Sigmoid colon (tissue), 4 donors: ENCODE data around the gene RILP.

Source experiments
- CTCF ChIP-seq, 4 experiments: fragments of 450-650 bp in 3 of 4; fragments of 200-600 bp in 1 of 4; IDR thresholded peaks; one replicate each; pipeline ENCODE4 v1.5.1; 2016 to 2019; ENCODE audit warnings: antibody characterized with exemption in 4 of 4, mild to moderate bottlenecking in 3 of 4, moderate library complexity in 2 of 4
- EP300 ChIP-seq, 4 donors: sonication (generic); formaldehyde crosslinking; IDR thresholded peaks; one replicate each; pipeline ENCODE4 v1.6.1; 2017; ENCODE audit warnings: antibody characterized with exemption in 4 of 4
- POLR2A ChIP-seq, 2 donors: fragments of 450-650 bp; IDR thresholded peaks; one replicate each; pipeline ENCODE4 v1.6.1; 2016; ENCODE audit warnings: antibody characterized with exemption in 2 of 2, mild to moderate bottlenecking in 2 of 2, moderate library complexity in 2 of 2
- POLR2AphosphoS5 ChIP-seq, 4 donors: sonication (generic); formaldehyde crosslinking; IDR thresholded peaks; one replicate each; pipeline ENCODE4 v1.6.1; 2017; ENCODE audit warnings: antibody characterized with exemption in 4 of 4

GRCh38 chr17:1625053-1625452, 24.6 kb downstream of the RILP start:
- TF ChIP-seq CTCF (IDR thresholded peaks at IDR 0.05) (no peak), POLR2AphosphoS5 (IDR thresholded peaks at IDR 0.05) (no peak), POLR2A (IDR thresholded peaks at IDR 0.05) (no peak), EP300 (IDR thresholded peaks at IDR 0.05) (no peak)
